ENCODE measurements around the gene COLQ. TPM values are rescaled to one million over a fixed set of nuclear protein-coding genes. Genes with fewer than 3 reads are reported as not detected.
"Not testable (repeated sequence)": the region's sequence is repeated elsewhere in the genome, so short reads cannot be mapped to it uniquely, and the experiment has no call there.

The COLQ gene
- total RNA-seq, 2 experiments from 2014 or later = 0.48 to 0.74 TPM

DNA sequence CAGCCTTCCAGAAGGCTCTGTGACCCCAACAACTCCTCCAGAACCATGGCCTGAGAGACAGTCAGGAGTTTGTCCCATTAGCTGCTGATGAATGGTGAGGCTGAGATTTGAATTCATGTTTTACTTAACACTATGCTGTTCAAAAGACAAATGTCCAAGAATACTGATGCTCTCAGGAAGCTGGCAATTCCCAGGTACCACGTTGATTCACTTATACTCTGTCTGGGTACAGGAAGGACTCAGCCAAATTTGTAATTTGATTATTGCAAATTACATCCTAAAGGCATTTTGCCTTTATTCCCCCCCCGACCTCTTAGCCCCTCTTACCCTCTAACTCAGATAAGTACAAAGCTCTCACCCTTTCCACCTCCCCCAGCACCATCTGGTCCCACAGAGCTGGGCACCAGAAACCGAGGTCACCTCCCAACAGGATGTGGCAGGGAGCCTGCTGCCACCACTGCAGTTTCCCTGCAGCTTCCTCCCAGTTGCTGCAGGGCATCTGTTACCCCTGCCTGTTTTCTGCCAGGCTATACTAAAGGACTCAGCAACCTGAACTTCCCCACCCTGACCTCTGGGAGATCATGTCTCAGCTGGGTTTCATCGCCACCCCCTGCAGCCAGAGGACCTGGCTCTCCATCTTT is 60.5 kb downstream of the COLQ start:
- no peaks in the 10 kb centered on the region for H3K36me3 Mint-ChIP-seq
- no peaks in the 10 kb centered on the region for H3K9me3 Mint-ChIP-seq
- no peak overlapping the region for H3K27ac Mint-ChIP-seq
- DNase-seq = no peak
- no peak overlapping the region for H3K4me3 Mint-ChIP-seq
- H3K27me3 Mint-ChIP-seq = no peaks in the 10 kb centered on the region
- peaks cover 16% of the 10 kb centered on the region for H3K4me1 Mint-ChIP-seq

DNA sequence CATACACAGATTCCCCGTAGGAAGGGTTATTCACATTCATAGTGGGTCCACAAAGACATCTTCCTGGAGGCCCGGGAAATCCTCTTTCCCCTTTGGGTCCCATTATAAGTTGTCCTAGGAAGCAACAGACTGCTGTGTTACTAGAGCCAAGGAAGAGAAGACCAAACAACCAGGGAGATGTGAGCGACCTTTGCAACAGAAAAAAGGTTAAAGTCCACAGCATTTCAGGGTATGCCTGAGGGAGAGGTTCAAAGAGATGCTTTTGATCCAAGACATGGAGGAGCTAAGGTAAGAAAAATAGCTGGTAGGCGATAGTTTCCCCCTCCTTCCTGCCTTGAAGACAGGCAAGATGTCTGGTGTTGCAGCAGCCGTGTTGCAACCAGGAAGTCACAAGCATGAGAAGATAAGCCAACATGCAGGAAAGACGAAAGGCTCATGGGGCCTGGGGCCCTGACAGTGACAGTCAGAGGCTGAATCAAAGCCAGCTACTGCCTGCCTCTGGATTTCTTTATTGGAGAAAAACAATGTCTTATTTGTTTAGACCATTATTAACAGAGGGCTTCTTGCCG is 63.2 kb downstream of the COLQ start:
- no peak overlapping the region for H3K4me3 Mint-ChIP-seq
- H3K4me1 Mint-ChIP-seq = peaks cover 16% of the 10 kb centered on the region
- H3K9me3 Mint-ChIP-seq = no peaks in the 10 kb centered on the region
- no peaks in the 10 kb centered on the region for H3K27me3 Mint-ChIP-seq
- DNase-seq = no peak
- no peak overlapping the region for H3K27ac Mint-ChIP-seq
- no peaks in the 10 kb centered on the region for H3K36me3 Mint-ChIP-seq

DNA sequence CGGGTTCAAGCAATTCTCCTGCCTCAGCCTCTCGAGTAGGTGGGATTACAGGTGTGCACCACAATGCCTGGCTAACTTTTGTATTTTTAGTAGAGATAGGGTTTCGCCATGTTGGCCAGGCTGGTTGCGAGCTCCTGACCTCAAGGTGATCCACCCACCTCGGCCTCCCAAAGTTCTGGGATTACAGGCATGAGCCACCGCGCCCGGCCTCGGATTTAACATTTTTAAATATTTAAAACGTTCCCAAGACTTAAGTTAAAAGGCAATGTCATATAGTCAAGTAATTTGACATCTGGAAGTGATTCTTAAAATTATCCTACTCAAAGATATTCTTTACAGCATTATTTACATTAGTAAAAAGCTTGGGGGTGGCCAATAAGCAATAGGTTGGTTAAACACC is 64.6 kb downstream of the COLQ start:
- H3K36me3 Mint-ChIP-seq, H3K9me3 Mint-ChIP-seq, H3K4me1 Mint-ChIP-seq, H3K4me3 Mint-ChIP-seq, H3K27me3 Mint-ChIP-seq, H3K27ac Mint-ChIP-seq, DNase-seq: not testable (repeated sequence)

DNA sequence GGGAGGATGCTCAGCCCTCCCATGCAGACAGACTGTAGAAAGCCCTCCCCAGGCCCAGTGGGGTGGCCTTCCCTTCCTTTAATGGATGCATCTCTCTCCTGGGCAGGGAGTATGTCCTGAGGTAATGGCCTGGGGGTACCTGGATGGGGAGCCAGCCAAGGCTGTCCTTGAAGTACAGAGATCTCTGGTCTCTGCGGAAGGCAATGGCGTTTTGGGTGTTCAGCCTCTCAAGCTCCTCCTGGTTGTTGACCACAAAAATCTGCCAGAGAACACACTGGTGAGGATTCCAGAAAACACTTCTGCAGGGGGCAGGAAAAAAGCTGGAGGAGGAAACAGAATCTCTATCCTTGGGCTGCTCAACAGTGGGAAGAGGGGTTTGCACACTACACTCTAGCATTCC is 65.2 kb downstream of the COLQ start:
- no peak for DNase-seq
- H3K36me3 Mint-ChIP-seq = no peaks in the 10 kb centered on the region
- H3K27ac Mint-ChIP-seq = no peak overlapping the region
- H3K4me1 Mint-ChIP-seq = peaks cover 6% of the 10 kb centered on the region
- H3K9me3 Mint-ChIP-seq = no peaks in the 10 kb centered on the region
- no peak overlapping the region for H3K4me3 Mint-ChIP-seq
- H3K27me3 Mint-ChIP-seq = no peaks in the 10 kb centered on the region

DNA sequence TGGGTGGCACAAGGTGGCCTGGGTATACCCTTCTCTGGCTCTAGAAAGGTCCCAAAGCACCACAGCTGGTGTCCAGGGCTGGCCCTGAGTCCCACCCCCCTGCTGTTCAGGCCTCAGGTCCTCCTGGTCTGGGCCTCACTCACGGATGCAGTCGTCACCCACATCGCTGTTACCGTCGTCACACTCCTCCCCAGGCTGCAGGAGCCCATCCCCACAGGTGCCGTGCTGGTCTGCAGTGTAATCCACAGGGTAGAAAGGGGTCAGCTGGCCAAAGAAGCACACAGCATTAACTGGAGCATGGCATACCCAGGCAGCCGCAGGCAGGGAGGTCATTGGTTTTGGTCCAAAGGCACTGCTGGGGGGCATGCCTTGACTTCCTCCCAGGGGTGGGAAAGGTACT is 65.8 kb downstream of the COLQ start:
- Mint-ChIP-seq H3K27me3 (no peaks in the 10 kb centered on the region), H3K36me3 (no peaks in the 10 kb centered on the region), H3K9me3 (no peaks in the 10 kb centered on the region), H3K4me3 (no peak overlapping the region), H3K27ac (no peak overlapping the region), H3K4me1 (peaks cover under 1% of the 10 kb centered on the region)
- DNase-seq = no peak

DNA sequence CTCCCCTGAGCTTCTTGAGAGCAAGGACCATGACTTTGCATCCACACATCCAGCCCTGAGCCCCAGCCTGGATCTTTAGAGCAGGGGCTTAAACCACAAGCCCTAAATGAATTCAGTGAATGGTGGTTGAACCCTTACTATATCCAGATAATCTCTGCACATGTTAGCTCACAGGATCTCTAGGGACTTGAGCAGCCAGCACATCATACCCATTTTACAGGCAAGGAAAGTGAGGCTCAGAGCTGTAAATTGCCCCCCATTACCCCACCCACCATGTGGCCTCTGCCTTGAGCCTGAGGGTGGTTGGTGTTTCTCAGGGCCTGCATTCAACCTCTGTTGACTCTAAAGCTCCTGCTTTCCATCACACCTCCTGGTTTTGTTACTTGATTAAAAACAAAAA is 66.5 kb downstream of the COLQ start:
- Mint-ChIP-seq H3K9me3 (no peaks in the 10 kb centered on the region), H3K4me1 (no peaks in the 10 kb centered on the region), H3K4me3 (no peak overlapping the region), H3K27me3 (no peaks in the 10 kb centered on the region), H3K36me3 (no peaks in the 10 kb centered on the region), H3K27ac (no peak overlapping the region)
- no peak for DNase-seq

DNA sequence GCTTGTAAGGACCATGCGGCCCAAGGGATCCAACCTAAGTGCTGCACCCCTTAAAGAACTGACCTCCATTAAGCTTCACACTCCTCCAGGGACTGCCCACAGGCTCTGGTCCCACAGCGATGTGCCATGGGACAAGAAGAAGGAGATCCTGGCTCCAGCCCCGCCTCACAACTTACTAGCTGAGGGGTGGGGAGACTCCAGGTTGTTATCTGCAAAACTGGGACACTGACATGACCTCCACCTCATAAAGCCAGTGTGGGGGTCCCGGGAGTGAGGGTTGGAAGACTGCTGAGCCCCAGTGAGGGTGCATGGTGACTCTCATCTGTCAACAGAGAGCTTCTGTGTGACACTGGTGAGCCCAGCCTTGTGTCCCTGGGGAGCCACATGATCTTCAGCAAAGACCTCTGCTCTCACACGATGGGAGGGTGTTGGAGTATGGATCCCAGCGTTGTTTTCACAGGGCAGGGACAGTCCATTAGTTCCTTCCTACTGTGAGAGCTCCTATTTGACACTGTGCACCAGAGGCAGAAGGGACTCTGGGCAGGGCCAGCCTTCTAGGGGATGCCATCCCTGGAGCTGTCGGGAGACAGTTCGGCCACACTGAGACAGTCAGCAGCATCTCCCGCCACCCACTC is 67.4 kb downstream of the COLQ start:
- Mint-ChIP-seq H3K36me3 (no peaks in the 10 kb centered on the region), H3K4me3 (no peak overlapping the region), H3K4me1 (no peaks in the 10 kb centered on the region), H3K27ac (no peak overlapping the region), H3K9me3 (no peaks in the 10 kb centered on the region), H3K27me3 (no peaks in the 10 kb centered on the region)
- DNase-seq = no peak

DNA sequence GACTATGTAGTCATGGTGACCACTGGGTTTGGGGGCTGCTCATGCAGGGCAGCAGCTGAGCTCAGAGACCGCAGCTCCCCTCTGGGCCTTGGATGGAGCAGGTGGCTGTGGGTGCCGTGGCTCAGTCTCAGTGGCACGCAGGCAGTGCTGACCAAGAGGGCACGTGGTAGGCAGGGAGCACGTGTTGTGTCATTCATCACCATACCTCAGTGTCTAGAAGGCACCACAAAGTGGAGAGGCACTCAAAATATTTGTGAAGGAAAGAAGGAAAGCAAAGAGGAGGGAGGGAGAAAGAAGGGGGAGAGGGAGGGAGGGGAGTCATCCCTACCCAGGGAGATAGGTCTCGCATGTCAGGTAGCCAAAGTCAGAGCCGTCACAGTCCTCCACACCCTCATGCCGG is 68.0 kb downstream of the COLQ start:
- Mint-ChIP-seq H3K27me3 (no peaks in the 10 kb centered on the region), H3K27ac (no peak overlapping the region), H3K9me3 (no peaks in the 10 kb centered on the region), H3K36me3 (no peaks in the 10 kb centered on the region), H3K4me1 (no peaks in the 10 kb centered on the region), H3K4me3 (no peak overlapping the region)
- no peak for DNase-seq

DNA sequence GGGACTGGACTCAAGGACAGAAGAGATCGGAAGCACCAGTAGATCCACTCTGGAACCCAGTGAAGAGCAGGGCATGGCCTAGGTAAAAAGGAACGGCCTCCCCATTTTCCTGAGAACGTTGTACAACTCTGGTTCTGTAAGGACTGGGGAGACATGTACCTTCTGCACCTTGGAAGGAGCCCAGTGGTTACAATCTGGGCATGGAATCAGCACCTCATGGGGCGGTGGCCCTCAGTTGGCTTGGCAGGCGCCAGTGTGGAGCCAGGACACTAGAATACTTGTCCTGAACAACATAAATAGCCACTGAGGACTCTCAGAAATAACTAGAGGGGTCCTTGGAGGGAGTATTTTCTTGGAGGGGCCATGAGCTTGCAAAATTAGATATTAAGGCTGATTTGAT is 68.5 kb downstream of the COLQ start:
- Mint-ChIP-seq H3K4me3 (no peak overlapping the region), H3K9me3 (no peaks in the 10 kb centered on the region), H3K36me3 (no peaks in the 10 kb centered on the region), H3K27me3 (no peaks in the 10 kb centered on the region), H3K27ac (no peak overlapping the region), H3K4me1 (no peaks in the 10 kb centered on the region)
- DNase-seq = no peak

DNA sequence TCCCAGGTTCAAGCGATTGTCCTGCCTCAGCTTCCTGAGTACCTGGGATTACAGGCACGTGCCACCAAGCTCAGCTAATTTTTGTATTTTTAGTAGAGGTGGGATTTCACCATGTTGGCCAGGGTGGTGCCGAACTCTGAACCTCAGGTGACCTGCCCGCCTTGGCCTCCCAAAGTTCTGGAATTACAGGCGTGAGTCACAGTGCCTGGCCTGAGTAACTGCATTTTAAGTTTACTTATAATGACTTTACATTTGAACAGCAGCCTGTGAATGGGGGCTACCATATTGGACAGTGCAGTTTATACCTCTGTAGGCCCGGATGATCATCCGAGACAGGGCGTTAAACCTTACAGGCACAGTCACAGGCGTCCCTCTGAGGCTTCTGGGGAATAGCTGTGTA is 69.3 kb downstream of the COLQ start:
- Mint-ChIP-seq H3K9me3 (no peaks in the 10 kb centered on the region), H3K27me3 (no peaks in the 10 kb centered on the region), H3K36me3 (no peaks in the 10 kb centered on the region), H3K4me3 (no peak overlapping the region), H3K27ac (no peak overlapping the region), H3K4me1 (no peaks in the 10 kb centered on the region)
- DNase-seq = no peak

DNA sequence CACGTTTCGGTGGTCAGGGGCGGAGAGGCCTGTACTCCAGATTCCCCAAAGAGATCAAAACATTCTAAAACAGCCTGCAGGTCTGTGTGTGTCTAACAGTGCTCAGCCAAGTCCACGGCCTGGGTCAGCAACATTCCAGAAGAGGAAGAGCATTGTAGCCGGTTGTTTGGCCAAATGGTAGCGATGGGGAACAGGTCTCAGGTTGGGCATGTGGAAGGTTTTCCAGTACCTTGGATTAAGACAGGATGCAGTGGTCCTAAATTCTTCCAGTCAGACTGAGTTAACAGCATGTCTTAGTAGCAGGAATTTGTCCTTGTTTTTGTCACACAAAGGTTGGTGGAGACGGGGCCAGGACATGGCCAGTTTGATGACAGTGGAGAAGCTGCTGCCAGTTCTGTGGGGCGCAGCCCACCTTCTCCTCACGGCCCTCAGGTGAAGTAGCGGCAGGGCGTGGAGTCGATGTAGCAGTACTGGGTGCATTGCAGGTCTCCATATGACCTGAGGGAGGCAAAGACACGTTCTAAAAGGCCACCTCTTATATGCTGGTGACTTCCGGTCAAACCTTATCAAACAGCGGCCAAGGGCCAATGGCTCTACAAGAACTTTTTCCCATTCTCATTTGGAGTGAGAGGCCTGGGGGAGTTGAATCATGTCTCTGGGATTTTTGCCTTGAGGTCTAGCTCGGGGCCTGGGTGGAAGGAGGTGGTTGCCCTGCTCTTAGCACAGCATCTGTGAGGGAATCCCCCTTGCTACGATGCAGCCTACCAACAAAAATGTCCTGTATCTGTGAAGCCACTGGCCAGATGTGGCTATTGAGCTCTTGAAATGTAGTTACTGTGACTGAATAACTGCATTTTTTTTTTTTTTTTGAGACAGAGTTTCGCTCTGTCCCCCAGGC is 70.0 kb downstream of the COLQ start:
- Mint-ChIP-seq H3K27me3 (no peaks in the 10 kb centered on the region), H3K36me3 (no peaks in the 10 kb centered on the region), H3K9me3 (no peaks in the 10 kb centered on the region), H3K4me1 (no peaks in the 10 kb centered on the region), H3K27ac (no peak overlapping the region), H3K4me3 (no peak overlapping the region)
- DNase-seq = no peak

DNA sequence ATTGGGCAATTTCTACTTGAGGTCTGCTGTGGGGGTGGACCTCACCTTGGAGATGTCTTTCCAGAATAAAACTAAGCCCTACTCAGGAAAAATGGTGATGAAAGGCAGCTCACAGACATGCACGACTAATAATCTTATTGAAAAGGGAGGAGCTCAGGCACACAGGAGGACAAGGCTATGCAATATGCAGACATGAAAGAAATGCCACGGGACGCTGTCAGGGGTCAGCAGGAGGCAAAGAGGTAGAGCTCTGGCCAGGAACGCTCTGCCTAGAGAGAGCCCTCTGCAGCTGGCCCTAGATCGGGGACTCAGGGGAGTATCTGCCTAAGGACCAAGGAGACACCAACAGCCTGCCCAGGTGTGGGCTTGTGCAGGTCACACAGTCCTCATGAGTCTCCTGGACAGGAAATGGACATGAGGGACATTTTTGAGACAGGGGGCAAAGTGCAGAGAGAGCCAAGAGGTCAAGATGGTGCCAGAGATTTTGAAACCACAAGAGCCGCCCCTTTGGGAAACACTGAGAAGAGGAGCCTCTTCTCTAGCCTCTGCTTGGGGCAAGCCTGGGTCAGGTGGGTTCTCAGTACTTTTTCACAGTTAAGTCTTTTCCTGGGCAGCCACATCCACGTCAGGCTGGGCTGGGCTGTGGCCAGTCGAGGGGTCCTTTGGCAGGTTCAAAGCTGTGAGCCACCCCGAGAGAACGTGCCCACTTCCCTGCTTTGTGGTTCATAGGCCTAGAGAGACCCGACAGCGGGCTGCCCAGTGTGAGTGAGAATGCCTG is 70.9 kb downstream of the COLQ start:
- Mint-ChIP-seq H3K27me3 (no peaks in the 10 kb centered on the region), H3K27ac (no peak overlapping the region), H3K4me1 (no peaks in the 10 kb centered on the region), H3K9me3 (no peaks in the 10 kb centered on the region), H3K36me3 (no peaks in the 10 kb centered on the region), H3K4me3 (no peak overlapping the region)
- no peak for DNase-seq

DNA sequence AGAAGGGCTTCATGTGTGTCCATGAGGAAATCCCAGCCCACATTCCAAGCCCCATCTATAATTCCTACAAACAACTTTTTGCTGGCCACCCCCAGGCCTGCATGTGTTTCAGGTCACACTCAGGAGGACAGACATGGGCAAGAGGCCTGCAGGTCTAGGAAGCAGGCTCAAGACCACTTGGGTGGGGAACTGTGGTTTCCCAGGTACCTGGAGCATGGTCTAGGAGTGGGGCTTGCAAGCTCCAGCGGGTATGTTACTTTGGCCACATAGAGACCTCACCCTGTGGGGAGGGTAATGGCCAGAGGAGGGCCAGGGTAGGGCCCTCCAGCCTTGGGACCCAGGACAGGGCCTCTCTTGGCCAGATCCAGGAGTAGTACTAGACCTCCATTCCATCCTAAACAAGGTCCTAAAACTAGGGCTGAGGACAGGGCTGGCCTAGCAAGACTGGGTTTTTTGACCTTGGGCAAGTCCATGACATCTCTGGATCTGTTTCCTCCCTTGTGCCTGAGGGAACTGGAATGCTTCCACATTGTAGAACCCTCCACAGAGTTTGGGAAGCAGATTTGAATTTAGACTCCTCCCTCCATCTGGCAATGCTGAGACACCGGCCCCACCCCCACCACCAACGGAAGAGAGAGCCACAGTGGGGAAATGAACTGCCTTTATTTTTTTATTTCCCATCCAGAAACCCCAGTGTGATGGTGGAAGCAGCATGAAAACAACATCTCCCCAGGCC is 71.8 kb downstream of the COLQ start:
- H3K27me3 Mint-ChIP-seq = no peaks in the 10 kb centered on the region
- H3K4me3 Mint-ChIP-seq = no peak overlapping the region
- no peak overlapping the region for H3K27ac Mint-ChIP-seq
- H3K36me3 Mint-ChIP-seq = peaks cover 3% of the 10 kb centered on the region
- H3K4me1 Mint-ChIP-seq = no peaks in the 10 kb centered on the region
- no peaks in the 10 kb centered on the region for H3K9me3 Mint-ChIP-seq
- DNase-seq = no peak

DNA sequence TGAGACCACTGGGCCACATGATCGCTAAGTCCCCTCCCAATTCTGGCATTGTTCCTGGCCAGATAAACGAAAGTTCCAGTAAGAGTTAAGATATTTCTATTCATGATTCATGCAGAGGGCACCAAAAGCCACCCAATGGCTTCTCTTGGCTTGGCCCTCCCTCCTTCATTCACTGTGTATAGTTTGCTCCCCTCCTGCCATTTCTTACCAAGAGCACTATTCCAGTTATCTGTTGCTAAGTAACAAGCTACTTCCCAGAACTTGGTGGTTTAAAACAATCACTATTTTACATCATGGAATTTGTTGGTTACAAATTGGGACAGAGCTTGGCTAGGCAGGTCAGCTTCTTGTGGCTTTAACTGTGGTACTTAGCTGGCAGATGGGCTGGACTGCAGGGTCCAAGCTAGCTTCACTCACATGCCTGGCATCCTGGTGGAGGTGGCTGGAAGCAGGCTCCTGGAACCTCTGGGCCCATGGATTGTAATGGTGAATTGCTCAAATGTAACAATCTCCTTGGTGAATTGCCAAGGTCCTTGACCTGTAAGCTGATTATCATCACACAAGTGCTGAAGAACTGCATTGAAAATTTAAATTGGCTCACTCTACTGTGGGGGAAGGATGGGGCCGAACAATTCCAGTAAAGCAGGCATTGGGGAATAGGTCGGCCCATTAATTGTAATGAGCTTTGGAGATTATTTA is 77.5 kb downstream of the COLQ start:
- H3K27me3 Mint-ChIP-seq = no peaks in the 10 kb centered on the region
- H3K9me3 Mint-ChIP-seq = no peaks in the 10 kb centered on the region
- H3K4me1 Mint-ChIP-seq = no peaks in the 10 kb centered on the region
- H3K36me3 Mint-ChIP-seq = peaks cover 14% of the 10 kb centered on the region
- no peak overlapping the region for H3K27ac Mint-ChIP-seq
- DNase-seq = no peak
- H3K4me3 Mint-ChIP-seq = no peak overlapping the region
